GM18526 (cell line): ENCODE results near the gene FZD10.

Source experiments
- POLR2A ChIP-seq: IDR thresholded peaks from 3 replicates; pipeline ENCODE4 v1.6.1; 2011; ENCODE audit not compliant: insufficient read length; ENCODE audit errors: extremely low read depth

Gene FZD10

DNA sequence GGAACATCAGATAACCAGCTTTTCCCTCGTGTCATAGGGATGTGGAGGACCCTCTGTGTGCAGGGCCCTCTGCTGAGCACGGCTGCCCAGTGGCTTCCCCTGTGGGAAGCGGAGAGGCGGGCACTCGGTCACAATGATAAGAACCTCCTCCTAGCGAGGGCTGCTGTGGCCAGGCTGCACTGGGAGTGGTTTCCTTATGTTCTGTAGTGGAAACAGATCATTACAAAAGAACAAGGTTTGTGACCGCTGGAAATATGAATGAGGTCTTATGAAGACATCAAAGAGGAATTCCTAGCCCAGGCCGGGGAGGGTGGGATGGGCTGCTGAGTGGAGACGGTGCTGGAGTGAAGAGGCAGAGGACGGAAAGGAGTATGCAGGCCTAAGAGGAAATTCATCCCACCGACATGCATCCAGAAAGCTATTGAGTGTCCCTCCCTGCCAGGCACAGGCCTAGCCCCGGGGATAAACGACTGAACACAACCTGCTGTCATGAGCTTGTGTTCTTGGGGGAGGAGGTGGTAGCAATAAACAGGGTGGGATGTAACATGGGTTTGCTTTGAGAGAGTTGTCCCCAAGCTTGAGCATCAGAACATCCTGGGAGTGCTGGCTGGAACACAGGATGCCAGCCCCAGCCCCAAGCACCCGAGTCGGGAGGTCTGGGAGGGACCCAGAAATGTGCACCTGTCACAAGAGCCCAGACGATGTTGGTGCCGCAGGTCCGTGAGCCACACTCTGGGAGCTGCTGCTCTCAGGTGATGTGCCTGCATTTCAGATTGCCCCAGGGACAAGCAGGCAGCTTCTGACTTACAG lies 37.5 kb downstream of the FZD10 start:
- TF ChIP-seq POLR2A = no peak

DNA sequence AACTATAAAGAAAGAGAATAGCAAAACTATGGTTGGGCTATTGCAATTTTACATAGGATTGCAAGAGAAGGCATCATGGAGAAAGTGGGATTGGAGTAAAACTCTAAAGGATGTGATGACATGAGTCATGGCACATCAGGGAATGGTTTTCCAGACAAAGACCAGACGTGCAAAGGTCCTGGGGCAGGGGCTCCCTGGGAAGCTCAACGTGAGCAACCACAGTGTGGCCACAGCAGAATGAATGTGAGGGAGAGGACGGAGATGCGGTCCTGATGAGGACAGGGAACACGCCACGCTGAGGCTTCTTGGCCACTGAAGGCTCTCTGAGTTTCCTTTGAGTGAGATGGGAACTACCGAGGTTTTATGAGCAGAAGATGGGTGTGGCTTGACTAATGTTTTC lies 38.2 kb downstream of the FZD10 start:
- TF ChIP-seq POLR2A = no peak

DNA sequence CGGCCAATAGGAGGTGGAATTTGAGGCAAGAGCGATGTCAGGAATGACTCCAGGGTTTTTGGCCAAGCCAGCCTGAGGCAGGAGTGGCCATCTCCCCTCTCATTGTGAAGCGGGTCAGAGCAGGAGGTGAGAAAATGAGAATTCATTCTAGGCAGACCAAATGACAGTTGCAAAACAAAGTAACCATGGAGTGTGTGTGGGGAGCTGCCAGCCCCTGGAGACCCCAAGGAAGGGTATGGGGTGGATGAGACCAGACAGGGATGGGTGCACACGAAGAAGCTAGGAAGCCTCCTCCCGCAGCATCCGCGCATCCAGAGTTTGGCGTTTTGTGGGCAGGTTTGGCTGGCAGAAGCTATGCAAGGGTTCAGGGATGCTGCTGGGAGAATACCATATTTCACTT lies 38.8 kb downstream of the FZD10 start:
- no peak for TF ChIP-seq POLR2A

DNA sequence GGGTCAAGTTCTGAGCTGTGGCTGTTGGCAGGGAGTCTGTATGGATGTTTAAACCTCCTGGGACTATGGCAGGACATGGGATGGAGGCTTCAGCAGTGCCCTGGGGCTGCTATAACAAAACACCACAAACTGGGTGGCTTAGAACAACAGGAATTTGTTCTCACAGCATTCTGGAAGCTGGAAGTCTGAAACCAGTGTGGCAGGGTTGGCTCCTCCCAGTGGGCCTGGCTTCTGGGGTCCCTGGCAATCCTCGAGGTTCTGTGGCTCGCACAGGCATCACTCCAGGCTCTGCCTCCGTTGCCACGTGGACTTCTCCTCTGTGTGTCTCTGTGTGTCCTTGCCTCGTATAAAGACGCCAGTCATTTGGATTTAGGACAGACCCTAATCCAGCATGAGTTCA lies 39.9 kb downstream of the FZD10 start:
- TF ChIP-seq POLR2A = no peak

GRCh38 chr12:130203151-130203550 lies 40.9 kb downstream of the FZD10 start:
- no peak for TF ChIP-seq POLR2A

DNA sequence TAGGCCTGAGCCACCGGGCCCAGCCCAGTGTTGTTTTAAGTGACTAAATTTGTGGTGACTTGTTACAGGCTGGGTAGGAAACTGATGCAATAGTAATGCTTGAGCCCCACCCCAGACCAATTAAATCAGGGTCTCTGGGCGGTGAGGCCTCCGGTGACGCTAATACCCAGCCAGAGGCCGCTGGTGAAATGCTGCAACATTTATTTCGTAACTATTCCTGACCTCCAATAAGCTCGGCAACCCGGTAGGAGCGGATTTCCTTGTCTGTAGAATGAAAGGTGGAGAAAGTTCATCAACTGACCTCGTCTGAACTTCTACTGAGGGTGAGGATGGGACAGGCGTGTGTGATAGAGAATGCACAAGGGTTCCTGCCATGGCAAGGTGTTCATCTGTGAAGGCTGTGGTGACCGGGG lies 42.3 kb downstream of the FZD10 start:
- TF ChIP-seq POLR2A = no peak

DNA sequence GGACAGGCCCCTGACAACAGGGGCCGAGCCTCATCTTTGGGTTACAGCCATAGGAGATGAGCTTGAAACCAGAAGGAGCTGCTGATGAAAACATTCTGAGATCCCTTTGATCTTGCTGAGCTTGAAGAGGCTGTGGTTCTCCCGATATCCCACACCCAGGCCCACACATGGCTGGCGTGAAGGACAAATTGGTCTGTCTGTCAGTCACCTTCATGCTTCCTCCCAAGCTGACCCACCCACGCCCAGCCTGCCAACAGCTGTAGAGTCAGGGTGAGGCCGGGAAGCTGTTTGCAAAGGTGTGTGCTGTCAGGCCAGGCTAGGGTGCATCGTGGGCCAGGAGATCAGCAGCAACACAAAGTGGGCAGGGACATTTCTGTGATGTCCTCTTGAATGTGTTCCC lies 43.2 kb downstream of the FZD10 start:
- no peak for TF ChIP-seq POLR2A

- TF ChIP-seq POLR2A = no peak
Measured at GRCh38 chr12:130212384-130212989, 50.2 kb downstream of the FZD10 start.

- no peak for TF ChIP-seq POLR2A
Measured at GRCh38 chr12:130213249-130213648, 51.0 kb downstream of the FZD10 start.

DNA sequence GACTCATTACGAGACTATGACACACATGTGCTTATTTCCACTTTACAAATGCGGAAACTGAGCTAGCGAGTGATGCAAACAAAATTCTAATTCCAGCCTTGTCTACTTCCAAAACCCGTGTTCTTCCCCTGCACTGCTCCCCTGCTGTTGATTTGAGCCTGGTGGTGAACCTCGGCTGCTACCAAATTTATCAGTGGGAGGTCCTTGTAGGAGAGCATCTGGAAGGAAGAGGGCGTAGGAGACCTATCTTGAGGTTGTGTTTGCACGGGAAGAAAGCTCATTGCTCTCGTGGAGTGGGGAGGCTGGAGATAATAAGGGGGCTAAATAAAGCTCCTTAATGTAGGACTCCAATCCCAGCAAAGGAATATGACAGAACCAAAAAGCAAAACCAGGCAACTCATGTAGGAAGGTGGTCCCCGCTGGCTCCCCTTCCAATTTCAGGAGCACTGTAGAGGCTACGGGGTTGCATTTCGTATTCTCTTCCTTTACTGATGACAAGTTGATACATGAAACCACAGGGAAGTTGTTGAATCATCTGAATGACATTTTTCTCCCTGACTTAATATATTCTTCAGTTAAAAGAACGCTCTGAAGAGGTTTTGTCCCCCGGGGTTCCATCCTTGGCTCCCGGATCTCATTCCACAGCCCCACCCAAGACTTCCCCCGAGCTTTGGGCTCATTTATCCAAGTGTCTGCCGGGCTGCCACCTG lies 52.6 kb downstream of the FZD10 start:
- no peak for TF ChIP-seq POLR2A
